ENCODE measurements around the gene PTGES3. TPM values are rescaled to one million over a fixed set of nuclear protein-coding genes. Genes with fewer than 3 reads are reported as not detected.

The PTGES3 gene
- total and polyA plus RNA-seq, 2 of the 8 experiments (the other 6 are each of a cell fraction or from before 2014, with no cell fraction given), result 111 to 464 TPM

DNA sequence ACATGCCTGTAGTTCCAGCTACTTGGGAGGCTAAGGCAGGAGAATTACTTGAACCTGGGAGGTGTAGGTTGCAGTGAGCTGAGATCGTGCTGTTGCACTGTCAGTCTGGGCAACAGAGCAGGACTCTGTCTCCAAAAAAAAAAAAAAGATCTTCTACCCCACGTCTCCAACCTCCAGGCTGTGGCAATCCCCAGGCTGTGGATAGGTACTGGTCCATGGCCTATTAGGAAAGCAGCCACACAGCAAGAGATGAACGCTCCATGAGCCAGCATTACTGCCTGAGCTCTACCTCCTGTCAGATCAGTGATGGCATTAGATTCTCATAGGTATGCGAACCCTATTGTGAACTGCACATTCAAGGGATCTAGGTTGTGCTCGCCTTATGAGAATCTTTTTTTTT is 6.1 kb upstream of the PTGES3 start:
- Histone ChIP-seq H4K20me1 (replicated peaks in 1 of 2; ENCODE audit: control insufficient read depth in 1 of 2, insufficient read depth in 2 of 2, low read length in 2 of 2) (no peaks in the 10 kb centered on the region), H2AFZ (ENCODE audit: low read length) (no peak overlapping the region), H2BK12ac (ENCODE audit: low read depth, low read length) (no peak overlapping the region), H3K79me1 (ENCODE audit: low read depth, low read length) (no peaks in the 10 kb centered on the region), H3K23me2 (ENCODE audit: low read depth, low read length) (no peaks in the 10 kb centered on the region), H2AK5ac (ENCODE audit: low read depth, low read length) (no peak overlapping the region), H3K4me2 (ENCODE audit: insufficient read depth in 1 of 2, low read depth in 2 of 2, low read length in 2 of 2) (no peak overlapping the region), H2BK120ac (replicated peaks; ENCODE audit: low read depth, low read length) (no peak overlapping the region), H3K4me3 (ENCODE audit: extremely low read depth in 1 of 4, insufficient read depth in 2 of 4, low read depth in 3 of 4, low read length in 4 of 4) (no peak overlapping the region), H4K8ac (ENCODE audit: extremely low read depth, insufficient read depth, low read length) (no peak overlapping the region), H3K23ac (ENCODE audit: insufficient read length) (no peak overlapping the region), H3K18ac (ENCODE audit: extremely low read depth, low read length) (no peak overlapping the region), H2BK20ac (ENCODE audit: low read length) (no peak overlapping the region), H3K9ac (replicated peaks in 1 of 4; ENCODE audit: extremely low read depth in 1 of 4, low read depth in 3 of 4, low read length in 3 of 4) (no peak overlapping the region), H3K27ac (ENCODE audit: low read depth, low read length) (no peak overlapping the region), H3K56ac (replicated peaks; ENCODE audit: insufficient read length, low read depth, low read length) (no peak overlapping the region), H3K14ac (ENCODE audit: insufficient read length) (no peak overlapping the region), H4K5ac (ENCODE audit: insufficient read length, low read depth, low read length) (no peak overlapping the region), H3K36me3 (ENCODE audit: control insufficient read depth in 2 of 4, insufficient read depth in 4 of 4, low read length in 3 of 4) (no peaks in the 10 kb centered on the region), H2BK5ac (ENCODE audit: low read depth, low read length) (no peak overlapping the region), H3K79me2 (ENCODE audit: control insufficient read depth in 1 of 2, insufficient read depth in 2 of 2, low read length in 2 of 2) (no peaks in the 10 kb centered on the region), H3K4ac (replicated peaks; ENCODE audit: insufficient read length, low read depth, low read length) (no peak overlapping the region), H2BK15ac (ENCODE audit: low read length) (no peak overlapping the region), H4K91ac (replicated peaks; ENCODE audit: insufficient read length, low read length) (no peak overlapping the region), H3K4me1 (replicated peaks in 1 of 4; ENCODE audit: control insufficient read depth in 3 of 4, insufficient read depth in 4 of 4, low read length in 3 of 4) (peaks cover 0 to 3% (median 2%) of the 10 kb centered on the region in 4 experiments; a peak in 3 of 7 replicates), H3K9me3 (ENCODE audit: insufficient read depth in 2 of 2, low read depth in 1 of 2, low read length in 1 of 2) (no peaks in the 10 kb centered on the region), H3K27me3 (replicated peaks in 1 of 4; ENCODE audit: control insufficient read depth in 3 of 4, extremely low read depth in 1 of 4, insufficient read depth in 3 of 4, low read length in 3 of 4) (no peaks in the 10 kb centered on the region)
- FAIRE-seq (no peak), DNase-seq (ENCODE audit: low read depth in 1 of 2, low spot score in 2 of 2) (no peak)
- TF ChIP-seq RXRA (IDR thresholded peaks at IDR 0.05; ENCODE audit: insufficient read depth, low read depth, low read length), result no peak
- TF ChIP-seq TEAD4 (IDR thresholded peaks at IDR 0.05; ENCODE audit: low read depth, low read length), result no peak
- TF ChIP-seq ASH2L (IDR thresholded peaks at IDR 0.05; ENCODE audit: low read length), result no peak
- no peak for TF ChIP-seq EZH2 (IDR thresholded peaks at IDR 0.05; ENCODE audit: low read depth, low read length, severe bottlenecking)
- no peak for TF ChIP-seq RBBP5 (IDR thresholded peaks at IDR 0.05; ENCODE audit: borderline replicate concordance, low read depth, low read length)
- no peak for TF ChIP-seq JUN (IDR thresholded peaks at IDR 0.05; ENCODE audit: low read depth, low read length)
- TF ChIP-seq SP1 (IDR thresholded peaks at IDR 0.05; ENCODE audit: low read depth, low read length), result no peak
- TF ChIP-seq RFX5 (IDR thresholded peaks at IDR 0.05; ENCODE audit: borderline replicate concordance, low read depth, low read length), result no peak
- TF ChIP-seq JUND (IDR thresholded peaks at IDR 0.05; ENCODE audit: low read length), result no peak
- TF ChIP-seq RAD21 (IDR thresholded peaks at IDR 0.05 in 1 of 2, conservative IDR thresholded peaks at IDR 0.05 in 1 of 2; ENCODE audit: low read depth in 2 of 2, low read length in 2 of 2), result no peak
- no peak for TF ChIP-seq TCF12 (IDR thresholded peaks at IDR 0.05; ENCODE audit: low read depth, low read length)
- TF ChIP-seq, protein P1, sequence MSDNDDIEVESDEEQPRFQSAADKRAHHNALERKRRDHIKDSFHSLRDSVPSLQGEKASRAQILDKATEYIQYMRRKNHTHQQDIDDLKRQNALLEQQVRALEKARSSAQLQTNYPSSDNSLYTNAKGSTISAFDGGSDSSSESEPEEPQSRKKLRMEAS (IDR thresholded peaks at IDR 0.05), result no peak
- TF ChIP-seq CHD1 (IDR thresholded peaks at IDR 0.05; ENCODE audit: low read depth, low read length), result no peak
- no peak for TF ChIP-seq TAF1 (IDR thresholded peaks at IDR 0.05; ENCODE audit: low read depth, low read length)
- POLR2A ChIA-PET (ENCODE audit: partially characterized antibody), result interaction anchor here (0.6 to 52.4 kb wide), 5 partner anchors 7 to 776 kb away, joined by 3 to 1406 read pairs (median 5); partner anchors contain the start of genes NACA, PRIM1 and PTGES3
- WGBS, 2 experiments (ENCODE audit: extremely low coverage in 1 of 2, insufficient coverage in 1 of 2, insufficient read length in 1 of 2, insufficient replicate concordance in 2 of 2, low coverage in 1 of 2, low lambda C conversion rate in 2 of 2, missing lambda C conversion rate in 1 of 2), result 91% methylated on average over 4 of the region's 5 CpGs; no CpG with 5 or more reads in 1 of the 2 experiments
- CTCF ChIA-PET (ENCODE audit: partially characterized antibody), result interaction anchor here (0.6 to 0.7 kb wide), 2 partner anchors 408 to 872 kb away, joined by 3 read pairs; no protein-coding TSS in a partner anchor
